ENCODE measurements around the gene SIPA1L3. TPM values are rescaled to one million over a fixed set of nuclear protein-coding genes. Genes with fewer than 3 reads are reported as not detected.

SIPA1L3 gene
- total and polyA plus RNA-seq, 10 of the 15 experiments (the other 5 are each of a cell fraction or from before 2014, with no cell fraction given): 0.24 to 66.2 (median 19.1) TPM

GRCh38 chr19:38004186-38004520 lies 97.1 kb downstream of the SIPA1L3 start:
- POLR2A ChIA-PET: interaction anchor here (0.6 to 4.1 kb wide), 22 partner anchors 11 to 646 kb away, joined by 3 to 36 read pairs (median 6); partner anchors contain the start of genes SIPA1L3 and WDR87
- H3K27ac ChIP-seq (ENCODE audit: control insufficient read depth, insufficient read depth): peak overlapping the region; percentile 89
- intact Hi-C loops (cut with micrococcal nuclease; ENCODE audit: unreplicated experiment): loop anchor here (1.0 kb wide), 1 partner anchor 25 kb away; no protein-coding TSS in a partner anchor

More at GRCh38 chr19:38004186-38004520, 97.1 kb downstream of the SIPA1L3 start:
- Histone ChIP-seq H3K36me3 (ENCODE audit: control insufficient read depth in 2 of 2, insufficient read depth in 2 of 2, low read length in 1 of 2) (peaks cover 0 to 7% of the 10 kb centered on the region in 2 experiments; a peak in 2 of 4 replicates), H3K9me3 (replicated peaks; ENCODE audit: control insufficient read depth, insufficient read depth, low read length) (no peaks in the 10 kb centered on the region), H3K4me3 (peak overlapping the region; percentile 63), H3K4me2 (ENCODE audit: control insufficient read depth, insufficient read depth) (peak overlapping the region; percentile 77), H3K9ac (ENCODE audit: control insufficient read depth, insufficient read depth, low read length) (peak overlapping the region; percentile 73), H2AFZ (ENCODE audit: control insufficient read depth, low read depth, low read length) (no peak overlapping the region), H3K4me1 (ENCODE audit: control insufficient read depth, insufficient read depth, low read length) (peaks cover 56% of the 10 kb centered on the region), H3K27me3 (replicated peaks in 1 of 2; ENCODE audit: control insufficient read depth in 2 of 2, insufficient read depth in 2 of 2, low read length in 1 of 2) (no peaks in the 10 kb centered on the region), H4K20me1 (ENCODE audit: control insufficient read depth, insufficient read depth) (no peaks in the 10 kb centered on the region), H3K79me2 (ENCODE audit: control insufficient read depth, insufficient read depth, low read length) (peaks cover 67% of the 10 kb centered on the region)
- ChIA-PET SMC1A (ENCODE audit: uncharacterized antibody, unreplicated experiment) (interaction anchor here (0.7 to 9.1 kb wide), 26 partner anchors 9 to 105 kb away, joined by 3 to 102 read pairs (median 8); partner anchors contain the start of genes SIPA1L3 and WDR87), RAD21 (ENCODE audit: unreplicated experiment) (interaction anchor here (0.5 to 7.4 kb wide), 21 partner anchors 12 to 332 kb away, joined by 3 to 122 read pairs (median 11); partner anchors contain the start of genes CATSPERG, SIPA1L3 and WDR87), CTCF (interaction anchor here (0.8 to 3.2 kb wide), 15 partner anchors 9 to 102 kb away, joined by 3 to 16 read pairs (median 6); no protein-coding TSS in a partner anchor)
- FAIRE-seq: no peak
- no peak for TF ChIP-seq CBX3 (IDR thresholded peaks at IDR 0.05; ENCODE audit: borderline replicate concordance, low read depth)
- TF ChIP-seq ATF2 (IDR thresholded peaks at IDR 0.05; ENCODE audit: low read length): no peak
- no peak for TF ChIP-seq RBBP5 (conservative IDR thresholded peaks at IDR 0.05)
- TF ChIP-seq REST (IDR thresholded peaks at IDR 0.05; ENCODE audit: low read depth, low read length): no peak
- peak; percentile 22 for ATAC-seq
- no peak for DNase-seq (ENCODE audit: low read depth, low spot score)
- BruUV-seq (replicated peaks): TSS peak; percentile 100
- 0% methylated on average over 3 of the region's 3 CpGs for WGBS (ENCODE audit: insufficient coverage, insufficient replicate concordance, low lambda C conversion rate, missing lambda C conversion rate)
- in situ Hi-C loops (cut with MboI): no loop called here

Data from GM12878 (cell line).